GM23338 (cell line): ENCODE data around the gene GRK3. TPM values are rescaled to one million over a fixed set of nuclear protein-coding genes. Genes with fewer than 3 reads are reported as not detected.

Experiments
- ATAC-seq: fragments of 200-7000 bp; cut with Tn5 transposase; 3 replicates; pipeline ENCODE4 v1.9.1; 2020
- DNase-seq: peaks from one replicate; pipeline ENCODE4 v3.0.0-alpha.2; 2015; ENCODE audit warnings: low spot score
- H2AFZ ChIP-seq: fragments of 200-600 bp; sonication (generic); 2 replicates; pipeline ENCODE4 v1.8.0; 2016; ENCODE audit warnings: antibody characterized with exemption, mild to moderate bottlenecking, moderate library complexity
- H3F3A ChIP-seq: fragments of 200-600 bp; sonication (generic); replicated peaks from 2 replicates; pipeline ENCODE4 v1.8.0; 2017; ENCODE audit warnings: antibody characterized with exemption, mixed run types, low read depth
- H3K27ac ChIP-seq: fragments of 200-600 bp; sonication (generic); 2 replicates; pipeline ENCODE4 v1.6.1; 2016; ENCODE audit warnings: low read depth
- H3K27me3 ChIP-seq: fragments of 200-600 bp; sonication (generic); 2 replicates; pipeline ENCODE4 v1.8.0; 2016; ENCODE audit warnings: mild to moderate bottlenecking, mixed run types, moderate library complexity; ENCODE audit not compliant: insufficient read depth
- H3K36me3 ChIP-seq: fragments of 200-600 bp; sonication (generic); 2 replicates; pipeline ENCODE4 v1.8.0; 2016; ENCODE audit warnings: mild to moderate bottlenecking; ENCODE audit not compliant: insufficient read depth
- H3K4me1 ChIP-seq: fragments of 200-600 bp; sonication (generic); 2 replicates; pipeline ENCODE4 v1.8.0; 2016; ENCODE audit warnings: mild to moderate bottlenecking, moderate library complexity; ENCODE audit not compliant: insufficient read depth
- H3K4me2 ChIP-seq: fragments of 200-600 bp; sonication (generic); 2 replicates; pipeline ENCODE4 v1.7.1; 2017; ENCODE audit warnings: mixed run types
- H3K4me3 ChIP-seq: fragments of 200-600 bp; sonication (generic); 2 replicates; pipeline ENCODE4 v1.6.1; 2016; ENCODE audit warnings: mixed run types
- H3K79me2 ChIP-seq: fragments of 200-600 bp; sonication (generic); replicated peaks from 2 replicates; pipeline ENCODE4 v1.8.0; 2017; ENCODE audit warnings: mild to moderate bottlenecking; ENCODE audit not compliant: insufficient read depth
- H3K9me2 ChIP-seq: fragments of 200-600 bp; sonication (generic); 2 replicates; pipeline ENCODE4 v1.8.0; 2017; ENCODE audit not compliant: insufficient read depth
- H4K20me1 ChIP-seq: fragments of 200-600 bp; sonication (generic); replicated peaks from 2 replicates; pipeline ENCODE4 v1.8.0; 2017; ENCODE audit warnings: mild to moderate bottlenecking; ENCODE audit not compliant: insufficient read depth
- H3K27ac Mint-ChIP-seq: 2 replicates; pipeline ENCODE4 v1.8.0; 2020; ENCODE audit warnings: inconsistent platforms, mild to moderate bottlenecking, moderate library complexity, mixed read lengths
- H3K27me3 Mint-ChIP-seq: 3 replicates; pipeline ENCODE4 v1.8.0; 2022; ENCODE audit warnings: low read depth, mild to moderate bottlenecking, moderate library complexity, mixed read lengths, inconsistent platforms; ENCODE audit not compliant: insufficient read depth, poor library complexity
- H3K36me3 Mint-ChIP-seq: 3 replicates; pipeline ENCODE4 v1.8.0; 2021; ENCODE audit warnings: low read depth, mild to moderate bottlenecking, inconsistent platforms, moderate library complexity, mixed read lengths
- H3K4me1 Mint-ChIP-seq: 3 replicates; pipeline ENCODE4 v1.8.0; 2020; ENCODE audit warnings: mild to moderate bottlenecking, inconsistent platforms, mixed read lengths
- H3K4me3 Mint-ChIP-seq: 3 replicates; pipeline ENCODE4 v1.8.0; 2021; ENCODE audit warnings: moderate library complexity, mild to moderate bottlenecking, inconsistent platforms, mixed read lengths
- H3K9me3 Mint-ChIP-seq: 3 replicates; pipeline ENCODE4 v1.8.0; 2020; ENCODE audit warnings: moderate library complexity, mild to moderate bottlenecking, inconsistent platforms, mixed read lengths
- CREB1 ChIP-seq: fragments of 250-450 bp; sonication (Bioruptor Pico); IDR thresholded peaks from 2 replicates; pipeline ENCODE4 v1.5.0; 2020; ENCODE audit warnings: low read depth, mild to moderate bottlenecking, moderate library complexity
- CTCF ChIP-seq, 2 experiments: fragments of 200-600 bp in 1 of 2; sonication (generic) in 1 of 2; conservative IDR thresholded peaks; 2 replicates each; pipeline versions ENCODE4 v1.5.1 to v1.6.1; 2016 to 2017; ENCODE audit warnings: antibody characterized with exemption in 2 of 2, low read depth in 2 of 2, mild to moderate bottlenecking in 2 of 2, moderate library complexity in 1 of 2
- ETS1 ChIP-seq: IDR thresholded peaks from 2 replicates; pipeline ENCODE4 v1.6.1; 2016; ENCODE audit warnings: antibody characterized with exemption
- EZH2phosphoT487 ChIP-seq: fragments of 200-600 bp; sonication (generic); IDR thresholded peaks from one replicate; pipeline ENCODE4 v1.8.1; 2018; ENCODE audit warnings: antibody characterized with exemption; ENCODE audit not compliant: unreplicated experiment
- JUNB ChIP-seq: IDR thresholded peaks from one replicate; pipeline ENCODE4 v1.6.1; 2016; ENCODE audit warnings: antibody characterized with exemption; ENCODE audit not compliant: unreplicated experiment
- NANOG ChIP-seq: IDR thresholded peaks from 2 replicates; pipeline ENCODE4 v1.6.1; 2016; ENCODE audit warnings: antibody characterized with exemption, borderline replicate concordance
- POLR2AphosphoS5 ChIP-seq: IDR thresholded peaks from 2 replicates; pipeline ENCODE4 v1.6.1; 2016; ENCODE audit warnings: antibody characterized with exemption, low read depth
- REST ChIP-seq: IDR thresholded peaks from one replicate; pipeline ENCODE4 v1.6.1; 2018; ENCODE audit warnings: antibody characterized with exemption; ENCODE audit not compliant: unreplicated experiment
- ZNF114 ChIP-seq: fragments of 250-450 bp; sonication (Bioruptor Pico); IDR thresholded peaks from 2 replicates; pipeline ENCODE4 v1.5.0; 2020; ENCODE audit warnings: mild to moderate bottlenecking, moderate library complexity
- ZNF331 ChIP-seq: fragments of 250-450 bp; sonication (Bioruptor Pico); IDR thresholded peaks from 2 replicates; pipeline ENCODE4 v1.5.0; 2020; ENCODE audit warnings: low read depth, mild to moderate bottlenecking, moderate library complexity
- ZNF462 ChIP-seq: fragments of 250-450 bp; sonication (Bioruptor Pico); IDR thresholded peaks from 2 replicates; pipeline ENCODE4 v1.5.0; 2020; ENCODE audit warnings: mild to moderate bottlenecking, moderate library complexity
- polyA plus RNA-seq: library from polyadenylated mRNA; unstranded; fragments of >200 nt; fragmentation: Nextera tagmentation; extraction: Ambion mirVana; gene quantifications from 2 replicates; pipeline ENCODE4 v1.2.1, GENCODE V29; 2016
- total RNA-seq: library from RNA; depleted of rRNA; stranded (reverse); fragments of >200 nt; shearing (Covaris generic); gene quantifications from 2 replicates; pipeline ENCODE4 v1.2.3, GENCODE V29; 2014

The GRK3 gene
- total and polyA plus RNA-seq, 2 experiments from 2014 or later = 6.0 to 25.3 TPM

GRCh38 chr22:25680051-25680450 is 115.6 kb downstream of the GRK3 start:
- Mint-ChIP-seq H3K4me3 (no peak overlapping the region), H3K4me1 (peaks cover 3% of the 10 kb centered on the region), H3K27ac (no peak overlapping the region), H3K36me3 (no peaks in the 10 kb centered on the region; the same call in 2 of the 3 replicates), H3K9me3 (no peaks in the 10 kb centered on the region; the same call in 2 of the 3 replicates), H3K27me3 (peaks cover 3% of the 10 kb centered on the region)
- Histone ChIP-seq H3K27ac (no peak overlapping the region), H3K79me2 (no peaks in the 10 kb centered on the region), H2AFZ (no peak overlapping the region), H3K4me1 (no peaks in the 10 kb centered on the region; the same call in 1 of the 2 replicates), H4K20me1 (no peaks in the 10 kb centered on the region), H3K9me2 (no peaks in the 10 kb centered on the region), H3K36me3 (no peaks in the 10 kb centered on the region), H3K4me2 (no peak overlapping the region), H3K4me3 (no peak overlapping the region), H3K27me3 (no peaks in the 10 kb centered on the region), H3F3A (no peaks in the 10 kb centered on the region)
- ATAC-seq (no peak), DNase-seq (no peak)
- TF ChIP-seq CTCF (conservative IDR thresholded peaks at IDR 0.05; ENCODE audit: low read depth in 2 of 2) = no peak
- TF ChIP-seq REST = no peak
- no peak for TF ChIP-seq ZNF331 (CRISPR knock-in tag)
- no peak for TF ChIP-seq JUNB
- TF ChIP-seq ZNF114 (CRISPR knock-in tag) = no peak
- no peak for TF ChIP-seq NANOG
- TF ChIP-seq EZH2phosphoT487 = no peak
- TF ChIP-seq ZNF462 (CRISPR knock-in tag) = no peak
- no peak for TF ChIP-seq POLR2AphosphoS5
- TF ChIP-seq ETS1 = no peak
- TF ChIP-seq CREB1 = no peak
